ENCODE data around the gene IRF9. TPM values are rescaled to one million over a fixed set of nuclear protein-coding genes. Genes with fewer than 3 reads are reported as not detected.

The IRF9 gene
- total and polyA plus RNA-seq, 2 experiments from 2014 or later: 33.7 to 66.9 TPM

- Histone ChIP-seq H3K4me2 (no peak overlapping the region), H3K79me2 (no peaks in the 10 kb centered on the region), H4K20me1 (ENCODE audit: insufficient read depth, poor library complexity, severe bottlenecking) (no peaks in the 10 kb centered on the region), H3K36me3 (replicated peaks; ENCODE audit: insufficient read depth, low read depth) (no peaks in the 10 kb centered on the region), H3K4me1 (ENCODE audit: insufficient read depth) (no peaks in the 10 kb centered on the region), H2AFZ (no peak overlapping the region), H3K4me3 (no peak overlapping the region), H3K27me3 (no peaks in the 10 kb centered on the region), H3K27ac (no peak overlapping the region), H3K9me3 (ENCODE audit: low read depth) (no peaks in the 10 kb centered on the region), H3K9me2 (replicated peaks; ENCODE audit: insufficient read depth) (no peaks in the 10 kb centered on the region)
- TF ChIP-seq EZH2phosphoT487 (IDR thresholded peaks at IDR 0.05; ENCODE audit: low read depth, severe bottlenecking, unreplicated experiment) (no peak), EZH2 (IDR thresholded peaks at IDR 0.05; ENCODE audit: borderline replicate concordance) (no peak), CTCF (IDR thresholded peaks at IDR 0.05; ENCODE audit: poor library complexity) (no peak)
- 64% methylated on average over 7 of the region's 7 CpGs for WGBS (ENCODE audit: low lambda C conversion rate, missing lambda C conversion rate)
- no peak for DNase-seq (ENCODE audit: low spot score)
Observed at GRCh38 chr14:24130717-24131548, 30.1 kb upstream of the IRF9 start.

DNA sequence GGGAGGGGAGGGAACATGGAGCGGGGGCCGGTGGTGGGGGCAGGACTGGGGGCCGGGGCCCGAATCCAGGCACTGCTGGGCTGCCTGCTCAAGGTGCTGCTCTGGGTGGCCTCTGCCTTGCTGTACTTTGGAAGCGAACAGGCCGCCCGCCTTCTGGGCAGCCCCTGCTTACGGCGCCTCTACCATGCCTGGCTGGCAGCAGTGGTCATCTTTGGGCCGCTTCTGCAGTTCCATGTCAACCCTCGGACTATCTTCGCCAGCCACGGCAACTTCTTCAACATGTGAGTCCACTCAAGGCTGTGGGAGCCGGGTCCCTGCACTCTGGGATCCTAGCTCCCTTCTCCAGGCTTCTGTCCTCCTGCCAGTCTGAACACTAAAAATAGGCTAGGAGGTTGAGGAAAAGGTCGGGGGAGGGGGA lies 29.5 kb upstream of the IRF9 start:
- Histone ChIP-seq H4K20me1 (ENCODE audit: insufficient read depth, poor library complexity, severe bottlenecking) (no peaks in the 10 kb centered on the region), H3K36me3 (replicated peaks; ENCODE audit: insufficient read depth, low read depth) (no peaks in the 10 kb centered on the region), H3K9me2 (replicated peaks; ENCODE audit: insufficient read depth) (no peaks in the 10 kb centered on the region), H3K4me3 (no peak overlapping the region), H3K79me2 (peaks cover 5% of the 10 kb centered on the region), H3K27ac (no peak overlapping the region), H3K4me2 (no peak overlapping the region), H3K27me3 (no peaks in the 10 kb centered on the region), H3K4me1 (ENCODE audit: insufficient read depth) (peaks cover under 1% of the 10 kb centered on the region), H3K9me3 (ENCODE audit: low read depth) (no peaks in the 10 kb centered on the region), H2AFZ (no peak overlapping the region)
- TF ChIP-seq EZH2 (IDR thresholded peaks at IDR 0.05; ENCODE audit: borderline replicate concordance): no peak
- no peak for TF ChIP-seq CTCF (IDR thresholded peaks at IDR 0.05; ENCODE audit: poor library complexity)
- no peak for TF ChIP-seq EZH2phosphoT487 (IDR thresholded peaks at IDR 0.05; ENCODE audit: low read depth, severe bottlenecking, unreplicated experiment)
- 89% methylated on average over 9 of the region's 15 CpGs for WGBS (ENCODE audit: low lambda C conversion rate, missing lambda C conversion rate)
- DNase-seq (ENCODE audit: low spot score): no peak

GRCh38 chr14:24132061-24132685 lies 28.9 kb upstream of the IRF9 start:
- Histone ChIP-seq H3K4me2 (no peak overlapping the region), H3K9me3 (ENCODE audit: low read depth) (no peaks in the 10 kb centered on the region), H3K27ac (no peak overlapping the region), H2AFZ (no peak overlapping the region), H3K4me3 (no peak overlapping the region), H4K20me1 (ENCODE audit: insufficient read depth, poor library complexity, severe bottlenecking) (no peaks in the 10 kb centered on the region), H3K9me2 (replicated peaks; ENCODE audit: insufficient read depth) (no peaks in the 10 kb centered on the region), H3K36me3 (replicated peaks; ENCODE audit: insufficient read depth, low read depth) (no peaks in the 10 kb centered on the region), H3K4me1 (ENCODE audit: insufficient read depth) (peaks cover 6% of the 10 kb centered on the region), H3K79me2 (peaks cover 12% of the 10 kb centered on the region), H3K27me3 (no peaks in the 10 kb centered on the region)
- no peak for TF ChIP-seq CTCF (IDR thresholded peaks at IDR 0.05; ENCODE audit: poor library complexity)
- no peak for DNase-seq (ENCODE audit: low spot score)
- 88% methylated on average over 20 of the region's 24 CpGs for WGBS (ENCODE audit: low lambda C conversion rate, missing lambda C conversion rate)

All from hepatocyte (in vitro differentiated cells).